ENCODE results near the gene RALGPS1.
A peak's percentile ranks its signal among the peaks of the same experiment; 100 is the strongest.

RALGPS1 gene

GRCh38 chr9:126907058-126907457, 7.5 kb upstream of the RALGPS1 start:
- no peak overlapping the region for H3K4me3 ChIP-seq (ENCODE audit: low read depth, low read length)
- DNase-seq (ENCODE audit: low read depth), result no peak
- no peak for TF ChIP-seq CTCF (IDR thresholded peaks at IDR 0.05; ENCODE audit: low read depth, low read length)
- TF ChIP-seq MYC (IDR thresholded peaks at IDR 0.05; ENCODE audit: low read depth, low read length), result no peak
- no peak for TF ChIP-seq POLR2A (IDR thresholded peaks at IDR 0.05; ENCODE audit: extremely low read depth, insufficient read length)
- TF ChIP-seq MAX (IDR thresholded peaks at IDR 0.05; ENCODE audit: low read depth, low read length), result no peak

GRCh38 chr9:126915281-126915816, 767 bp downstream of the RALGPS1 start:
- no peak overlapping the region for H3K4me3 ChIP-seq (ENCODE audit: low read depth, low read length)
- TF ChIP-seq CTCF (IDR thresholded peaks at IDR 0.05; ENCODE audit: low read depth, low read length), result no peak
- peak; percentile 6 for DNase-seq (ENCODE audit: low read depth)

GRCh38 chr9:126915846-126916543, 1.4 kb downstream of the RALGPS1 start:
- TF ChIP-seq MYC (IDR thresholded peaks at IDR 0.05; ENCODE audit: low read depth, low read length) (no peak), MAX (IDR thresholded peaks at IDR 0.05; ENCODE audit: low read depth, low read length) (no peak), CTCF (IDR thresholded peaks at IDR 0.05; ENCODE audit: low read depth, low read length) (no peak), POLR2A (IDR thresholded peaks at IDR 0.05; ENCODE audit: extremely low read depth, insufficient read length) (no peak)
- DNase-seq (ENCODE audit: low read depth), result no peak
- H3K4me3 ChIP-seq (ENCODE audit: low read depth, low read length), result no peak overlapping the region

- TF ChIP-seq CTCF (IDR thresholded peaks at IDR 0.05; ENCODE audit: low read depth, low read length), result peak; percentile 28
- TF ChIP-seq POLR2A (IDR thresholded peaks at IDR 0.05; ENCODE audit: extremely low read depth, insufficient read length), result no peak
- no peak overlapping the region for H3K4me3 ChIP-seq (ENCODE audit: low read depth, low read length)
- peak; percentile 44 for DNase-seq (ENCODE audit: low read depth)
These were observed 2.3 kb downstream of the RALGPS1 start for GRCh38 chr9:126916909-126917308.

GRCh38 chr9:126919193-126919592, 4.6 kb downstream of the RALGPS1 start:
- no peak for DNase-seq (ENCODE audit: low read depth)
- no peak for TF ChIP-seq CTCF (IDR thresholded peaks at IDR 0.05; ENCODE audit: low read depth, low read length)
- TF ChIP-seq MAX (IDR thresholded peaks at IDR 0.05; ENCODE audit: low read depth, low read length), result no peak
- TF ChIP-seq POLR2A (IDR thresholded peaks at IDR 0.05; ENCODE audit: extremely low read depth, insufficient read length), result no peak
- TF ChIP-seq MYC (IDR thresholded peaks at IDR 0.05; ENCODE audit: low read depth, low read length), result no peak
- H3K4me3 ChIP-seq (ENCODE audit: low read depth, low read length), result no peak overlapping the region

- no peak overlapping the region for H3K4me3 ChIP-seq (ENCODE audit: low read depth, low read length)
- DNase-seq (ENCODE audit: low read depth), result no peak
These were observed 11.3 kb downstream of the RALGPS1 start for GRCh38 chr9:126925876-126926275.

More at GRCh38 chr9:126925876-126926275, 11.3 kb downstream of the RALGPS1 start:
- TF ChIP-seq MYC (IDR thresholded peaks at IDR 0.05; ENCODE audit: low read depth, low read length) (no peak), POLR2A (IDR thresholded peaks at IDR 0.05; ENCODE audit: extremely low read depth, insufficient read length) (no peak), CTCF (IDR thresholded peaks at IDR 0.05; ENCODE audit: low read depth, low read length) (no peak), MAX (IDR thresholded peaks at IDR 0.05; ENCODE audit: low read depth, low read length) (no peak)
